Right ventricle myocardium inferior (tissue), 1 donor: ENCODE data around the gene NALCN. TPM values are rescaled to one million over a fixed set of nuclear protein-coding genes. Genes with fewer than 3 reads are reported as not detected.

Experiments used
- ATAC-seq: fragments of 200-7000 bp; cut with Tn5 transposase; one replicate; pipeline ENCODE4 v1.9.1; 2020; ENCODE audit warnings: mild to moderate bottlenecking, moderate library complexity
- DNase-seq: peaks from one replicate; pipeline ENCODE4 v3.0.0; 2021; ENCODE audit errors: missing footprints
- intact Hi-C: fragments of 100-400 bp; cut with DNase I; formaldehyde crosslinking; loops from one replicate; pipeline ENCODE4 v1.11.0; 2022
- total RNA-seq: library from RNA; stranded (reverse); fragmentation: NEBNext Ultra II Directional; extraction: Animal tissue kit (Norgen Biotek cat#: 25700); gene quantifications from one replicate; pipeline ENCODE4 v1.2.1, GENCODE V29; 2021
- donor health status: DM: no; HTN: yes; CAD: no; lungs with severe emphysema.

Gene NALCN
- total RNA-seq, 1 donor from 2014 or later = 8.7 TPM

DNA sequence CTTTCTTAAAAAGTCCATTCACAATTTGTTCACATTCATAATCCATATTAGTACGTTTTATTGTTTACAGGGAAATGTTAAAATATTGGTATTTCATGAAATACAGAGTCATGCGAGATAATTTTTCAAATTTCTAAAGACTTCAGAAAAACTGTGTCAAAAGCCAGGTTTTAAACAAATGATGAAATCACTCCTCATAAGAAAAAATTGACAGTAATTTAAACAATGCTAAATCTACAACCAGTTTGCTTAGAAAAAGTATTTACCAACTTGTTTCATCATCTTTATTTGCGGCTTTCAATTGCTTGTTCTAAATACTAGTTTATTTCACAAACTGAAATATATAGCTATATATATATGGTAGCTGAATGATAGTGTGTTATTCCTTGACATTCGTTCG is 1.2 kb upstream of the NALCN start:
- no peak for DNase-seq
- intact Hi-C loops = no loop called here

DNA sequence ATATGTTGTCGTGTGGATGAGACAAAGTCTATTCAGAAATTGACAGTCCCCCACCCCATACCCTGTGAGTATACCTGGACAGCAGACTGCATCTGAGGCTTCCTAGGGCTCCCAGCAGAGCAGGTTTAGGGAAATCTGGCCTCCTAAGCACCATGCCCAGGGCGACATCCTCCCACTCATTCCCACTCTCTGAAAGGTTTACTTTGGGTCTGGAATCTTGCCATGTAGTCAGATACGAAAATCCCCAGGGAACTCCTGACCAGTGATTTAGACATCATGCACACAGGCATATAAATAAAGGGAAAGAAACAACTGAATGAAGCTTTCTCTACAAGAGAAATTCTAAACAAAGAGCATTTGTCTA is 717 bp upstream of the NALCN start:
- ATAC-seq (peak; percentile 45), DNase-seq (no peak)
- intact Hi-C loops = no loop called here

More for the DNA sequence above, 1.2 kb upstream of the NALCN start:
- no peak for ATAC-seq

DNA sequence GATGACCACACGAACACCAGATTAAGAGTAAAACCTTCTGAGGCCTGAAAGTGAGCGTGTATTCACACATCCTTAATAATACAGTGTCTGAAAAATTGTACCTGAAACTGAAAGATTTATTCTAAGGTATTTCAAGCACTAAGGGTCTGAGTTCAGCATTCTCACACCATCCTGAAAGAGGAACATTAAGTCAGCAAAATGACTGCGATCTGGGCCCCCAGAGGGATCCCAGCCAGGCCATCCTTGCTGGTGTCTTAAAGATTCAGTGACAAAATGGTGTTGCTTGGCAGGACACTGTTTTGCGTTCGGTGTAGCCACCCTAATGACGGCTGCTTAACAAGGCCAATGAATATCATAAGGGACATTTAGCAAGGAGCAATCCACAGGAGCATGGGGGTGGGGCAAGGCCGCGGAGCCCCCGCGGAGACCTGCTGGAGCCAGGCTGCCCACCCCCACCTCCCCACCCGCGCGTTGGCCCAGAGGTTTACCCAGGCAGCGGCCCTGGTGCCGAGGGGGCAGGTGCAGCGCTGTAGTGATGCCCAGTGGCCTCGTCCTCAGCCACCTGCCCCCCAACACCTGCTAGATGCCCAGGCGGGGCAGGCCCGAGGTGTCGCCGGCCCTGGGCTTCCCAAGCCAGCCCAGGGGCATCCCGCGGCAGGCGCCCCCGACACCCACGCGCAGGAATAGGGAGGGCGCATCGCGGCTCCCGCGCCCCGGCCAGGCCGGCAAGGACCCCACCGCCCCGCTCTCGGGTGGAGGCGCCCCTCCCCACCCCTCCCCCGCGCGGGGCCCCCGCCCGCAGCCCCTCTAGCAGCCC is 742 bp downstream of the NALCN start:
- ATAC-seq (peak; percentile 47), DNase-seq (peak; percentile 62)
- intact Hi-C loops = no loop called here

DNA sequence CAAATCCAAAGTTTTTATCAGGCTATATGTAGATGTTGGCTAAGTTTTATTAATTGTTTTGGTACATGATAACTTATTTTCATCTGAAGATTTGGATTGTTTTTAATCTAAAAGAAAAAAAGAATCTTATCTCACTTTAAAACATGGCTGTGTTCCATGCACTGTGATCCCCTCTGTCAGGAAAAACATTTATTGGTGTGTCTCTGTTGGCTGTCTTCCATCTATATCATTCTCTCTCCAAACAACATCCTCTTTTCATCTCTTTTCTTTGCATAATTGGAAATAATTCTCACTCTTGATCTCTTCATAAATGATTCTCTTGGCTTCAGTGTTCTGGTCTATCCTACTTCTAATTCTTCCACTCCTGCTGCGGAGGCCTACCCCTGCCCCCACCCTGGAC is 4.2 kb downstream of the NALCN start:
- DNase-seq (no peak), ATAC-seq (no peak)
- intact Hi-C loops = no loop called here

DNA sequence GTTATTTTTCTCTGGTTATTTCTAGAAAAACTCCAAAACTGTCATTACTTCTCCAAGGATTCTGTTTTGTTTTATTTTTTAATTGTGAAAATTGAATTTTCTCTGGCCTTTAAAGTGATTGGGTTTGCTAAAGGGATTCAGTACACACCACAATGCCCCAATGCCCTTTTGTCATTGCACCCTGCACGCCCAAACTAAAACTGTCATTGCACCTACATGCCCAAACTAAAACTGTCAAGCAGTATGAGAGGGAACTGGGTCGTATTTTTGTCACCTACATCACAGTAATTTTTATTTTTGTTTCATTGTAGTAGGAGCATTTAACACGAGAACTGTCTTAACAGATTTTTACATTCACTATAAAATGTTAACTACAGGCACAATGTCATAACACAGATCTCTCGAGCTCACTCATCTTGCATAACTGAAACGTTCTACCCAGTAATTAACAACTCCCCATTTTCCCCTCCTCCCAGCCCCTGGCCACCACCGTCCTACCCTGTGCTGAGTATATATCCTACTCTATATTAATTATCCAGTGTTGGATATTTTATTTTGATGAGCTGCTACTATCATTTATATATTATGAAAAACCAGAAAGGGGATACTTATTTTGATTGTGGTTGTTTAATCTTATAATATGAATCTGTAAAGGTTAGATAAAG is 7.2 kb downstream of the NALCN start:
- DNase-seq (no peak), ATAC-seq (peak; percentile 44)
- intact Hi-C loops = no loop called here

DNA sequence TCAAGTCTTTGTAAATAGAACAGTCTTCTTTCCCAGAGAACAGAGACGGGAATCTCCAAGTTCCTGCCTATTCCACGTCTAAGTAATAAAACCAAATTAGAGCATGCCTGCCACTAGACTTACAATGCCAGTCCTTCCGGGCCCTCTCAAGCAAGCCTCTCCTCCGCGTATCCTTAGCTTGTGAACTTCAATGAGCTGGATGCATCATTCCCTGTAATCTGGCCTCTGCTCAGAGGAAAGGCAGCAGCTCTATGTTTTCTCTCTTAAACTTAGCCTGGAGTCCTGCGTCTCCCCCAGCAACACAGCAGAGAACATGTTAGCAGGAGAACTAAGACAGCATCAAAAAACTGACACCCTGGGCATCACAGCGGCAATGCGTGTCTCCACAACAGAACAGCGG is 8.2 kb downstream of the NALCN start:
- DNase-seq = no peak
- intact Hi-C loops = no loop called here
- peak; percentile 39 for ATAC-seq

DNA sequence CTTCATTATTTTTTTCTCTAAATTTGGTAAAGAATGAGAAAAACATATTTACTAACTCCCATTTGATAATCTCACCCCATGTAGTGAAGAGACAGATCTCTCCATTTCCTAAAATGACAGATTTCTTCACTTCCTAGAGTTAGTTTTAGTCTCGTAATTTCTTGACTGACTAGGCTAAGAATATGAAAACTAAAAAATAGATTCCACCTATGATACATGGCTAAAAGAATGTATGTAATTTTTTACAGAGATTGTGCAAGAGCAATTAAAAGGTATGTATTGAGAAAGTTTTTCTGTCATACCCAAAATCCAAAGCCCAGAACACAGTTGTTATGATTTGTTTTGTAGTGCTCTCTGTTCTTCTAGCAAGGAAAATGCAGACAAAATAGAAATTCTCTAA is 9.5 kb downstream of the NALCN start:
- ATAC-seq (no peak), DNase-seq (no peak)
- intact Hi-C loops = no loop called here

DNA sequence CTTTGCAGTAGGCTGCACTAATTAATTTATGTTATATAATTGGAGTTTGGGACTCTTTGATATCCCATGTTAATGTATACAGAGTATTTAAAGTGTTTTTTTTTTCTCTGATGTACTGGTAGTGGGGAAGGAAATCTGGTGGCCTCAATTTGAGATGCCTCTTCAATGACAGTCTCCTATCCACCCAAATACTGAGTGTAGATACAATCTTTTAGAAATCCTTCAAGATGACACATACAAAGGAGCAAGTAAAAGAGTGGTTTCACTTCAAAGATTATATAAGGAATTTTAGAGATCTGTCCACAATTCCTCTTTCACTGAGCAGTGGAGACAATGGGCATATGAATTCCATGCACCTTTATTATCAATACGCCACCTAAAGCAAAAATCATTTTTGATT is 15.1 kb downstream of the NALCN start:
- no peak for ATAC-seq
- intact Hi-C loops = no loop called here
- DNase-seq = no peak

DNA sequence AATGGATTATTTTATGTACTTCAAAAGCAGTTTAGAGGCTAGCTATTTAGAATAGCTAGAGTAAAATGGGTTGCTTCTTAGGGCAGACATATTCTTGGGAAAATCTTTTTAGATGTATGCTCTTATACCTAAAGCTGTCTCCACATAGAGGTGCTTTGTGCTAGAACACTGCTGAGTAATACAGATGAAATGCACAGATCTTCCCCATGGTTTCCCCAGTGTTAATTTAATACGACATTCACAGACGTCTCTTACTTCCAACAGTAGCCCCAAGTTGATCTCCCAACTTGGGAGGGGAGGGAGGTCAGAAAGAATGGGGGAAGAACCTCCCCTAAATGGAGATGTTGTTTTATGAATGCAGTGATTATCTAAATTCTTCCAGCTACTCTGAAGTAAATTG is 16.9 kb downstream of the NALCN start:
- intact Hi-C loops = no loop called here
- ATAC-seq (no peak), DNase-seq (no peak)

DNA sequence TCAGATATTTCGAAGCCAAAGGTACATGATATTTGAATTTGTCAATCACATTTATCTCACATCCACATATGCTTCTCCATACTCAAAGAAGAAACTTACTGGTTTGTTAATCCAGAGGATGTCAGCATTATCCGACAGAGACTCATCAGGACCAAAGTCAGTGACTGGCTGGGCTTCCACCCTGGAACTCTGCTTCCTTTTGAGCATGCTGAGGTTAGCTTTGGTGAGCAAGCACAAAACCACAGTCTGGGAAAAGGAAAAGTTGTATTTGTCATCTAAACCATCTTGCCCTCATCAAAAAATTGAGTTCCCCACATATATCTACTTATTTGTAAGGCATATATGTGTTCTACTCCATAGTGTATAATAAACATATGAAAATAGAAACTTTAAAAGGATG is 17.4 kb downstream of the NALCN start:
- intact Hi-C loops = no loop called here
- ATAC-seq (no peak), DNase-seq (no peak)

DNA sequence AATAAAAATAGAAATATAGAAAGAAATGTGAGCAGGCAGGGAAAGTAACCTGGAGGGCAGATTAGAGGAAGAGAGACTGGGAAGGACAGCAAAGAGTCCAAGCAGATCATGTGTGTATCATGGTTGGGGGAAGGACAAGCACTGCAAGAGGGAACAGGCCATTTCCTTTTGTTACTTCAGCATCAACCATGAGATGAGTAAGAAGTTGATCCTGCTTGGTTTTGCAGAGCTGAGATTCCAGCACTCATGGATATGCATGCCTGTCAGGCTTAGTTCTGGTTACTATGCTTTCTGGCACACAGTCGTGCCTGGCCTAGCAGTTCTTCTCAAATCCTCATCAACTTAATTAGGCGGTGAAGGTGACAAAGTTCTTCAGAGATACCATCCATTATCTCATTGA is 18.1 kb downstream of the NALCN start:
- intact Hi-C loops = no loop called here
- ATAC-seq (no peak), DNase-seq (no peak)

DNA sequence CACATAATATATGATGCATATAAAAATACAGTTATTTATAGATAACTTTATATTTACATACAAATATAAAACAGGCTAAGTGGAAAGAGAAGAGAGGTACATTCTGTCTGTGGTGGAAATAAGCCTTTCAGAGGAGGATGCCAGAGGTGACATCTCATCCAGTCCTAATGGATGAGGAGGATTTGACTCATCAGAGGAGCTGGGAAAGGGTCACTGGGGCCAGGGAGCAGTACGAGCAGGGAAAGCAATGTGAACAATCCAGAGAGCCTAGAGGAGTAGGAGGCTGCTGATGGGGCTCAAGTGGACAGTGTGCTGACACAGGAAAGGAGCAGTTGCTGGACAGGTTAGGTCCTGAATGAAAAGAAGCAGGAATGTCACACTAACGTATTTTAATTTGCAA is 18.6 kb downstream of the NALCN start:
- intact Hi-C loops = no loop called here
- ATAC-seq = no peak
- DNase-seq = no peak

DNA sequence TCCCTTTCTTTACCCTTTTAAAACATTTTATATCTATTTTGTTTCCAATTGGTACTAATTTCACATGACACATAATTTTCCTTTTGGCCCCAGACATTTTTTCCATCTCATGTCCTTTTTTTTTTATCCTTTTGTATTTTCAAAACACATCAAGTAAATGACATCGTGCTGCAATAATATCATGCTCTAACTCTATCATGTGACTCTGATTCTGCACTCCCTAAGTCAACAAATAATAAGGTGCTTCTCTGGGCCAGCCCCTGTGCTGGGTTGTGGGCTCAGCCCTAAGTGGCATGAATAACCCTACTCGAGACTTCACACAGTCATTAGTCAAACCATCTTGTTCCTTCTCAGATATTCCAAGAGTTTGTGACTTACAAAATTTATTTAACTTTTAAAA is 21.7 kb downstream of the NALCN start:
- ATAC-seq (no peak), DNase-seq (no peak)
- intact Hi-C loops = no loop called here

DNA sequence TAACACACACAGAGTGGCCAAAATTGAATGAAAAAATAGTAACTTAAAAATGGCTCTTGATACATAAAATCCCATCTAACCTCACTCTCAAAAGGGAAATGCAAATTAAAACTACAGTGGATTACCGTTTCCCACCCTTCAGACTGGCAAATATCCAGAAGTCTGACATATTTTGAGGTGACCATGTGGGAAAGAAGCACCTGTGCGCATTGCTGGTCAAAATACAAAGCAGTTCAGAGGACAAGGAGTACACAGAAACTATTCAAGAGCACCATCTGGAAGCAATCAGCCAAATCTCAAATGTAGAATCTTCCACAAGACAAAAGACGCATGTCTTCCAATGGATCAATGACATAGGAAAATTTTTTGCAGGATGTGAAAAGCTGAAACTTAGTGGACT is 23.2 kb downstream of the NALCN start:
- ATAC-seq (no peak), DNase-seq (no peak)
- intact Hi-C loops = no loop called here

DNA sequence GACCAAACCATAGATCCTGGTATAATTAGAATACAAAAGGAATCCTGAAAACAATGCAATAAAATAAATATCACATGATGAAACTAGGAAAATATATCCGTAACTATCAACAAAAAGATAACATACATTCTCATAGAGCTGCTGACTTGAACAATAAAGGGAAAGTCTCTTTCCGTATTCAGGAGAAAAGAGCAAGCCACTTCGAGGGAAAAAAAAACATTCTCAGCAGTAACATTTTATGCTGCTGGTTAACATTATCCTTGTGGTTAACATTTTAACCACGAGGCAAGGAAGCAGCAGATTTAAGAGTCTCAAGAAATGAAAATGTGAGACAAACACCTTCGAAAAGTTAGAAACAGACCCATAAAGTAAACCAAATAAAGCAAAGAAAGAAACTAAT is 25.8 kb downstream of the NALCN start:
- ATAC-seq (no peak), DNase-seq (no peak)
- intact Hi-C loops = no loop called here

DNA sequence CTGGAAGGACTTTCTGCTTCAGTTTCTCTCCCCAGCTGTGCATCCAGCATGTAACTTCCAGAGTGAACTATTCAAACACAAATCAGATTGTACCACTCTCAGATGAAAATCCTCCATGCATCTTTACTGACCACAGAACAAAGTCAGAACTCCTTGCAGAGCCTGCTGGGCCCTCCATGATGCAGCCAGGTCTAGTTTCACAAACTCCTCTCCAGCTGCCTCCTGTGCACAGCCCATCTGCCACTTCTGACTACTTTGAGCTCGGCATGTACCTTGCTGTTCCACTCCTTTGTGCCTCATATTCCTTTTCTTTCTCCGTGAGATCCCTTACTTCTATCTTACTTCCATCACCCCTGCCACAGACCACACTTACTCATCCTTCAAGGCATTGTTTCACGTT is 31.4 kb downstream of the NALCN start:
- DNase-seq (no peak), ATAC-seq (no peak)
- intact Hi-C loops = no loop called here

DNA sequence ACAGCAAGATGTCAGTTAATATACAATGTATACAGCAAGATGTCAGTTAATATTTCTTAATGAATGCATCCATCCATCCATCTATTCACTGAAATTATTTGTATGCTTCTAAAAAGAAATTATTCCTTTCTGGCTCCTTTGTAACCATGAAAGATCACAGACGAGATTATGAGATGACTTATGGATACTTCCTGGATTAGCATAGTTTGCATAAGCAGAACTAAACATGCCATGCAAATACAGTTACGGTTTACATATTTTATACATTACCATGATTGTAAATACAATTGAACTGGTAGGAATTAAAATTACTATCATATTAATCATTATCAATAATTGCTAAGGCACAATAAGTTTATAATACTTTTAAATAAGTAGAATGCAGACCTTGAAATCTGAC is 32.7 kb downstream of the NALCN start:
- ATAC-seq (no peak), DNase-seq (no peak)
- intact Hi-C loops = no loop called here

DNA sequence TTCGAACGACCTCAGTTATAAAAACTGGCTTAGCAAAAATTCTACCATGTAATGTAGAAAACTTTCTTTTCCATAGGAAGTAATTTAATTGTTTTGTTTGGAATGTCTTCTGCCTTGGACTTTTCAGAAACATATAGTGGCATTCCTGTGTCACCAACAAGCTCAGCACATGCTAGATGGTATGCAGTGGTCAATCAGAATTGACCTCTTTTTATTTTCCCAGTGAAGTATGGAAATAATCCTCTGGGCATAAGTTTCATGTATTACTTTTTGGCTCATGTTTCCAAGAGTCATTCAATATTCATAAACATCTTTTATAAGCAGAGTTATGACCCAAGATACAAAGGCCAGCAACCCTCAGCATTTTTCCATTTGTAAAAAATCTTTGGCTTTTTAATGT is 33.6 kb downstream of the NALCN start:
- intact Hi-C loops = no loop called here
- DNase-seq (no peak), ATAC-seq (no peak)

DNA sequence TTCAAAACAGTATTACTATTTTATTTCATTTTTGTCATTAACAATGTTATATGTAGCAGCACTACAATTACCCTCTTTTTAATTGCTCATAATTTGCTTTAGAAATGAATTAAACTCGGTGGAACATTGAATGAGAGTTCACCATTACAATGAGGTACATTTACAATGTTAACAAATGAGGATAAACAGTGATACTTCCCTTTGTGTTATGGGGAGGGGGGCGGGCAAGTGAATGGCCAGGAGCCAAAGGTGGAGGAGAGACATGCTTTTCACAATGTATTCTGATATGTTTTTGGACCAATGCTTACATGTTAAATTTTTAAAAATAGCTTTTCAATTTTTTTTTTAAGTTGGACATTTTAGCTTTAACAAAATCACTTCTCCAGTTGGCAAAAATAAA is 34.2 kb downstream of the NALCN start:
- intact Hi-C loops = no loop called here
- DNase-seq (no peak), ATAC-seq (no peak)

DNA sequence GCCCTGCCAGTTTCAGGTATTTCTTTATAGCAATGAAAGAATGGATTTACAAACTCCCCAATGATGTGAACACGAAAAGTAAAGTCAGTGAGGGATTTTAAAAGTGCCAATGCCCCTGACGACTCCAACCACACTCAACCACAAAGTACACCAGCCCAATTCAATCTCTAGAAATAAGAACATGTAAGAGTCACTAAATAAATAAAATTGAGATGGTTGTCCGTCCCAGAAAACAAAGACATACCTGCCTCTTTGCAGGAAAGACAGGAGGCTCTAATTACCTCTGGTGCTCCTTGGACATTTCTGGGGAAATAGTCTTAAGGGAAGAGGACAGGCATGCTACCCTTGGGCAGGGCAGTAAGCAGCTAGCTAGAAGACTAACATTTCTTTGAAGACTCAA is 55.8 kb downstream of the NALCN start:
- DNase-seq (no peak), ATAC-seq (no peak)
- intact Hi-C loops = no loop called here

DNA sequence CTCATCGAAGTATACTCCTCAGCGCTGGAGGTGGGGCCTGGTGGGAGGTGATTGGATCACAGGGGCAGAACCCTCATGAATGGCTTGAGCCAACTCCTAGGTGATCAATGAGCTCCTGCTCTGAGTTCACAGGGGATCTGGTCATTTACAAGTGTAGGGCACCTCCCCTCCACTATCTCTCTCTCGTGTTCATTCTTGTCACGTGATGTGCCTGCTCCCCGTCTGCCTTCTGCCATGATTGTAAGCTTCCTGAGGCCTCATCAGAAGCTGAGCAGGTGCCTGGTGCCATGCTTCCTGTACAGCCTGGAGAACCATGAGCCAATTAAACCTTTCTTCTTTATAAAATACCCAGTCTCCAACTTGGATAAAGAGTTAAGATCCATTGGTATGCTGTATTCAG is 61.4 kb downstream of the NALCN start:
- ATAC-seq (no peak), DNase-seq (no peak)
- intact Hi-C loops = no loop called here
